ENCODE data around the gene C18orf32.

- TF ChIP-seq CTCF (IDR thresholded peaks at IDR 0.05; ENCODE audit: low read depth, low read length) (no peak), EZH2phosphoT487 (IDR thresholded peaks at IDR 0.05; ENCODE audit: low read depth) (no peak)
Measured at GRCh38 chr18:49503931-49504330, 16.9 kb upstream of the C18orf32 start.
